ENCODE results near the gene UNC5A. TPM values are rescaled to one million over a fixed set of nuclear protein-coding genes. Genes with fewer than 3 reads are reported as not detected.

The UNC5A gene
- total RNA-seq, 1 donor from 2014 or later, result 2.8 TPM

GRCh38 chr5:176873541-176874172 is 63.3 kb downstream of the UNC5A start:
- H3K4me3 Mint-ChIP-seq (ENCODE audit: low read depth), result no peak overlapping the region
- H3K27ac Mint-ChIP-seq, result no peak overlapping the region
- no peaks in the 10 kb centered on the region for H3K9me3 Mint-ChIP-seq (ENCODE audit: low read depth)
- TF ChIP-seq CTCF (IDR thresholded peaks at IDR 0.05; ENCODE audit: unreplicated experiment), result no peak
- peaks cover 2% of the 10 kb centered on the region for H3K4me1 Mint-ChIP-seq (ENCODE audit: low read depth)
- H3K27me3 Mint-ChIP-seq, result peaks cover 28% of the 10 kb centered on the region
- H3K36me3 Mint-ChIP-seq (ENCODE audit: insufficient read depth), result no peaks in the 10 kb centered on the region
- DNase-seq (ENCODE audit: low spot score, unreplicated experiment), result no peak

GRCh38 chr5:176874198-176874780 is 63.9 kb downstream of the UNC5A start:
- Mint-ChIP-seq H3K27ac (no peak overlapping the region), H3K9me3 (ENCODE audit: low read depth) (no peaks in the 10 kb centered on the region), H3K4me3 (ENCODE audit: low read depth) (no peak overlapping the region), H3K27me3 (peaks cover 25% of the 10 kb centered on the region), H3K36me3 (ENCODE audit: insufficient read depth) (no peaks in the 10 kb centered on the region), H3K4me1 (ENCODE audit: low read depth) (peaks cover 2% of the 10 kb centered on the region)
- no peak for TF ChIP-seq CTCF (IDR thresholded peaks at IDR 0.05; ENCODE audit: unreplicated experiment)
- DNase-seq (ENCODE audit: low spot score, unreplicated experiment), result no peak

GRCh38 chr5:176875014-176875550 is 64.7 kb downstream of the UNC5A start:
- peaks cover 23% of the 10 kb centered on the region for H3K27me3 Mint-ChIP-seq
- no peak for DNase-seq (ENCODE audit: low spot score, unreplicated experiment)
- TF ChIP-seq CTCF (IDR thresholded peaks at IDR 0.05; ENCODE audit: unreplicated experiment), result no peak
- no peaks in the 10 kb centered on the region for H3K9me3 Mint-ChIP-seq (ENCODE audit: low read depth)
- no peaks in the 10 kb centered on the region for H3K36me3 Mint-ChIP-seq (ENCODE audit: insufficient read depth)
- H3K4me3 Mint-ChIP-seq (ENCODE audit: low read depth), result no peak overlapping the region
- H3K27ac Mint-ChIP-seq, result no peak overlapping the region
- H3K4me1 Mint-ChIP-seq (ENCODE audit: low read depth), result no peaks in the 10 kb centered on the region

- H3K27ac Mint-ChIP-seq, result no peak overlapping the region
Measured at GRCh38 chr5:176875783-176876505, 65.6 kb downstream of the UNC5A start.

More at GRCh38 chr5:176875783-176876505, 65.6 kb downstream of the UNC5A start:
- H3K4me1 Mint-ChIP-seq (ENCODE audit: low read depth), result no peaks in the 10 kb centered on the region
- no peak for TF ChIP-seq CTCF (IDR thresholded peaks at IDR 0.05; ENCODE audit: unreplicated experiment)
- no peaks in the 10 kb centered on the region for H3K36me3 Mint-ChIP-seq (ENCODE audit: insufficient read depth)
- no peak overlapping the region for H3K4me3 Mint-ChIP-seq (ENCODE audit: low read depth)
- peaks cover 23% of the 10 kb centered on the region for H3K27me3 Mint-ChIP-seq
- no peaks in the 10 kb centered on the region for H3K9me3 Mint-ChIP-seq (ENCODE audit: low read depth)
- DNase-seq (ENCODE audit: low spot score, unreplicated experiment), result no peak

Measured in progenitor cell of endocrine pancreas (in vitro differentiated cells).